ENCODE measurements around the gene CD151. TPM values are rescaled to one million over a fixed set of nuclear protein-coding genes. Genes with fewer than 3 reads are reported as not detected.

Gene CD151
- polyA plus RNA-seq, 1 donor (not counting 4 experiments of a cell fraction or from before 2014, with no cell fraction given), result 434 TPM

GRCh38 chr11:792873-793272 lies 39.9 kb upstream of the CD151 start:
- FAIRE-seq, result no peak
- dilution Hi-C loops (cut with MboI; ENCODE audit: extremely low pct_ligation_motif_present, low sequenced_read_pairs), result no loop called here

GRCh38 chr11:793556-793955 lies 39.2 kb upstream of the CD151 start:
- H3K4me3 ChIP-seq (ENCODE audit: control insufficient read depth in 2 of 3, extremely low read depth in 1 of 3, insufficient read depth in 2 of 3, low read depth in 1 of 3, low read length in 3 of 3), result no peak overlapping the region
- H3K27me3 ChIP-seq (ENCODE audit: control insufficient read depth, extremely low read depth, insufficient read depth, low read length), result peaks cover 8% of the 10 kb centered on the region
- DNase-seq (ENCODE audit: low read depth, low spot score) (no peak), FAIRE-seq (no peak)
- H3K9me3 ChIP-seq (ENCODE audit: control insufficient read depth, low read depth, low read length), result no peaks in the 10 kb centered on the region
- H2AFZ ChIP-seq (ENCODE audit: control insufficient read depth, low read length), result no peak overlapping the region
- dilution Hi-C loops (cut with MboI; ENCODE audit: extremely low pct_ligation_motif_present, low sequenced_read_pairs), result no loop called here
- H3K4me2 ChIP-seq (ENCODE audit: control insufficient read depth, extremely low read depth, insufficient read depth, low read depth, low read length), result no peak overlapping the region
- peaks cover 8 to 11% of the 10 kb centered on the region in 2 experiments for H3K36me3 ChIP-seq (ENCODE audit: control insufficient read depth in 2 of 2, extremely low read depth in 1 of 2, insufficient read depth in 2 of 2, low read length in 2 of 2)
- H3K4me1 ChIP-seq (ENCODE audit: control insufficient read depth, extremely low read depth, insufficient read depth, low read length), result peaks cover 17% of the 10 kb centered on the region
- TF ChIP-seq, protein P1, sequence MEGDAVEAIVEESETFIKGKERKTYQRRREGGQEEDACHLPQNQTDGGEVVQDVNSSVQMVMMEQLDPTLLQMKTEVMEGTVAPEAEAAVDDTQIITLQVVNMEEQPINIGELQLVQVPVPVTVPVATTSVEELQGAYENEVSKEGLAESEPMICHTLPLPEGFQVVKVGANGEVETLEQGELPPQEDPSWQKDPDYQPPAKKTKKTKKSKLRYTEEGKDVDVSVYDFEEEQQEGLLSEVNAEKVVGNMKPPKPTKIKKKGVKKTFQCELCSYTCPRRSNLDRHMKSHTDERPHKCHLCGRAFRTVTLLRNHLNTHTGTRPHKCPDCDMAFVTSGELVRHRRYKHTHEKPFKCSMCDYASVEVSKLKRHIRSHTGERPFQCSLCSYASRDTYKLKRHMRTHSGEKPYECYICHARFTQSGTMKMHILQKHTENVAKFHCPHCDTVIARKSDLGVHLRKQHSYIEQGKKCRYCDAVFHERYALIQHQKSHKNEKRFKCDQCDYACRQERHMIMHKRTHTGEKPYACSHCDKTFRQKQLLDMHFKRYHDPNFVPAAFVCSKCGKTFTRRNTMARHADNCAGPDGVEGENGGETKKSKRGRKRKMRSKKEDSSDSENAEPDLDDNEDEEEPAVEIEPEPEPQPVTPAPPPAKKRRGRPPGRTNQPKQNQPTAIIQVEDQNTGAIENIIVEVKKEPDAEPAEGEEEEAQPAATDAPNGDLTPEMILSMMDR (optimal IDR thresholded peaks at IDR 0.05 in 1 of 3, IDR thresholded peaks at IDR 0.05 in 1 of 3, conservative IDR thresholded peaks at IDR 0.05 in 1 of 3; ENCODE audit: extremely low read depth in 1 of 3, insufficient read depth in 2 of 3, low read length in 3 of 3), result no peak
- no peak for TF ChIP-seq EZH2 (IDR thresholded peaks at IDR 0.05; ENCODE audit: low read length)
- no peak overlapping the region for H3K9ac ChIP-seq (ENCODE audit: control insufficient read depth, extremely low read depth, insufficient read depth, low read length)
- no peaks in the 10 kb centered on the region for H3K79me2 ChIP-seq (ENCODE audit: control insufficient read depth, insufficient read depth, low read length)
- no peaks in the 10 kb centered on the region for H4K20me1 ChIP-seq (ENCODE audit: control insufficient read depth, extremely low read depth, insufficient read depth, low read length)
- H3K9me1 ChIP-seq (ENCODE audit: control insufficient read depth, extremely low read depth, insufficient read depth, low read length), result no peaks in the 10 kb centered on the region
- no peak overlapping the region for H3K27ac ChIP-seq (ENCODE audit: control insufficient read depth, insufficient read depth, low read length)

More at GRCh38 chr11:792873-793272, 39.9 kb upstream of the CD151 start:
- no peaks in the 10 kb centered on the region for H4K20me1 ChIP-seq (ENCODE audit: control insufficient read depth, extremely low read depth, insufficient read depth, low read length)
- H3K9me3 ChIP-seq (ENCODE audit: control insufficient read depth, low read depth, low read length), result no peaks in the 10 kb centered on the region
- no peaks in the 10 kb centered on the region for H3K9me1 ChIP-seq (ENCODE audit: control insufficient read depth, extremely low read depth, insufficient read depth, low read length)
- no peak overlapping the region for H2AFZ ChIP-seq (ENCODE audit: control insufficient read depth, low read length)
- peaks cover 15% of the 10 kb centered on the region for H3K4me1 ChIP-seq (ENCODE audit: control insufficient read depth, extremely low read depth, insufficient read depth, low read length)
- H3K27me3 ChIP-seq (ENCODE audit: control insufficient read depth, extremely low read depth, insufficient read depth, low read length), result peaks cover 8% of the 10 kb centered on the region
- no peak for DNase-seq (ENCODE audit: low read depth, low spot score)
- peaks cover 8 to 11% of the 10 kb centered on the region in 2 experiments for H3K36me3 ChIP-seq (ENCODE audit: control insufficient read depth in 2 of 2, extremely low read depth in 1 of 2, insufficient read depth in 2 of 2, low read length in 2 of 2)
- no peak for TF ChIP-seq EZH2 (IDR thresholded peaks at IDR 0.05; ENCODE audit: low read length)
- TF ChIP-seq, protein P1 (optimal IDR thresholded peaks at IDR 0.05 in 1 of 3, IDR thresholded peaks at IDR 0.05 in 1 of 3, conservative IDR thresholded peaks at IDR 0.05 in 1 of 3; ENCODE audit: extremely low read depth in 1 of 3, insufficient read depth in 2 of 3, low read length in 3 of 3), result no peak
- no peak overlapping the region for H3K4me2 ChIP-seq (ENCODE audit: control insufficient read depth, extremely low read depth, insufficient read depth, low read depth, low read length)
- H3K4me3 ChIP-seq (ENCODE audit: control insufficient read depth in 2 of 3, extremely low read depth in 1 of 3, insufficient read depth in 2 of 3, low read depth in 1 of 3, low read length in 3 of 3), result no peak overlapping the region
- H3K9ac ChIP-seq (ENCODE audit: control insufficient read depth, extremely low read depth, insufficient read depth, low read length), result no peak overlapping the region
- H3K79me2 ChIP-seq (ENCODE audit: control insufficient read depth, insufficient read depth, low read length), result no peaks in the 10 kb centered on the region
- no peak overlapping the region for H3K27ac ChIP-seq (ENCODE audit: control insufficient read depth, insufficient read depth, low read length)
